IPS-15b (cell line): ENCODE measurements around the gene BACH2.

Experiments
- H3K27me3 ChIP-seq: one replicate; pipeline ENCODE4 v1.6.1; 2013; ENCODE audit warnings: low read length; ENCODE audit not compliant: control insufficient read depth, insufficient read depth
- H3K36me3 ChIP-seq: one replicate; pipeline ENCODE4 v1.6.1; 2013; ENCODE audit warnings: low read length; ENCODE audit not compliant: control insufficient read depth, insufficient read depth
- H3K4me1 ChIP-seq: one replicate; pipeline ENCODE4 v1.6.1; 2013; ENCODE audit warnings: mild to moderate bottlenecking, low read length; ENCODE audit not compliant: control insufficient read depth, insufficient read depth
- H3K4me3 ChIP-seq: one replicate; pipeline ENCODE4 v1.5.1; 2013; ENCODE audit warnings: low read depth, low read length
- H3K9ac ChIP-seq: one replicate; pipeline ENCODE4 v1.6.1; 2013; ENCODE audit warnings: low read depth, mild to moderate bottlenecking, low read length
- H3K9me3 ChIP-seq: one replicate; pipeline ENCODE4 v1.6.1; 2013; ENCODE audit warnings: mild to moderate bottlenecking, low read length; ENCODE audit not compliant: control insufficient read depth, insufficient read depth

BACH2 gene

GRCh38 chr6:90087106-90087833, 209.4 kb downstream of the BACH2 start:
- no peaks in the 10 kb centered on the region for H3K9me3 ChIP-seq
- no peaks in the 10 kb centered on the region for H3K4me1 ChIP-seq
- H3K36me3 ChIP-seq = no peaks in the 10 kb centered on the region
- H3K4me3 ChIP-seq = no peak overlapping the region
- H3K27me3 ChIP-seq = no peaks in the 10 kb centered on the region
- no peak overlapping the region for H3K9ac ChIP-seq

GRCh38 chr6:90086517-90086916, 210.1 kb downstream of the BACH2 start:
- no peaks in the 10 kb centered on the region for H3K27me3 ChIP-seq
- H3K4me1 ChIP-seq = no peaks in the 10 kb centered on the region
- H3K9ac ChIP-seq = no peak overlapping the region
- H3K4me3 ChIP-seq = no peak overlapping the region
- H3K36me3 ChIP-seq = no peaks in the 10 kb centered on the region
- no peaks in the 10 kb centered on the region for H3K9me3 ChIP-seq

- H3K4me1 ChIP-seq = peaks cover 4% of the 10 kb centered on the region
- no peaks in the 10 kb centered on the region for H3K36me3 ChIP-seq
- H3K4me3 ChIP-seq = no peak overlapping the region
- no peaks in the 10 kb centered on the region for H3K27me3 ChIP-seq
- H3K9ac ChIP-seq = no peak overlapping the region
- H3K9me3 ChIP-seq = no peaks in the 10 kb centered on the region
Measured at GRCh38 chr6:90083891-90084290, 212.8 kb downstream of the BACH2 start.

- Histone ChIP-seq H3K9ac (no peak overlapping the region), H3K4me3 (no peak overlapping the region), H3K27me3 (no peaks in the 10 kb centered on the region), H3K4me1 (peaks cover 4% of the 10 kb centered on the region), H3K9me3 (no peaks in the 10 kb centered on the region), H3K36me3 (no peaks in the 10 kb centered on the region)
Measured at GRCh38 chr6:90082847-90083246, 213.8 kb downstream of the BACH2 start.

- Histone ChIP-seq H3K9ac (no peak overlapping the region), H3K4me3 (no peak overlapping the region), H3K27me3 (no peaks in the 10 kb centered on the region), H3K36me3 (no peaks in the 10 kb centered on the region), H3K9me3 (no peaks in the 10 kb centered on the region), H3K4me1 (peaks cover 4% of the 10 kb centered on the region)
Measured at GRCh38 chr6:90080876-90081481, 215.7 kb downstream of the BACH2 start.

- Histone ChIP-seq H3K9ac (no peak overlapping the region), H3K36me3 (no peaks in the 10 kb centered on the region)
Measured at GRCh38 chr6:90079560-90080490, 216.8 kb downstream of the BACH2 start.

GRCh38 chr6:90078513-90079289, 217.9 kb downstream of the BACH2 start:
- Histone ChIP-seq H3K4me3 (no peak overlapping the region), H3K27me3 (no peaks in the 10 kb centered on the region), H3K9ac (no peak overlapping the region)

More at GRCh38 chr6:90079560-90080490, 216.8 kb downstream of the BACH2 start:
- Histone ChIP-seq H3K9me3 (no peaks in the 10 kb centered on the region), H3K4me1 (peaks cover 4% of the 10 kb centered on the region), H3K4me3 (no peak overlapping the region), H3K27me3 (no peaks in the 10 kb centered on the region)

GRCh38 chr6:90076511-90077415, 219.9 kb downstream of the BACH2 start:
- no peaks in the 10 kb centered on the region for H3K27me3 ChIP-seq
- H3K4me3 ChIP-seq = no peak overlapping the region
- no peaks in the 10 kb centered on the region for H3K9me3 ChIP-seq
- H3K36me3 ChIP-seq = no peaks in the 10 kb centered on the region
- H3K4me1 ChIP-seq = peaks cover 4% of the 10 kb centered on the region
- no peak overlapping the region for H3K9ac ChIP-seq

More at GRCh38 chr6:90078513-90079289, 217.9 kb downstream of the BACH2 start:
- Histone ChIP-seq H3K9me3 (no peaks in the 10 kb centered on the region), H3K36me3 (no peaks in the 10 kb centered on the region), H3K4me1 (peaks cover 4% of the 10 kb centered on the region)

GRCh38 chr6:90074161-90074850, 222.3 kb downstream of the BACH2 start:
- Histone ChIP-seq H3K9ac (no peak overlapping the region), H3K36me3 (no peaks in the 10 kb centered on the region), H3K4me1 (peaks cover 2% of the 10 kb centered on the region), H3K27me3 (no peaks in the 10 kb centered on the region), H3K4me3 (no peak overlapping the region), H3K9me3 (no peaks in the 10 kb centered on the region)

GRCh38 chr6:90072935-90073464, 223.6 kb downstream of the BACH2 start:
- no peaks in the 10 kb centered on the region for H3K4me1 ChIP-seq
- no peaks in the 10 kb centered on the region for H3K9me3 ChIP-seq
- no peak overlapping the region for H3K9ac ChIP-seq
- H3K27me3 ChIP-seq = no peaks in the 10 kb centered on the region
- H3K36me3 ChIP-seq = no peaks in the 10 kb centered on the region
- no peak overlapping the region for H3K4me3 ChIP-seq
